ENCODE measurements around the gene IL21R.

The IL21R gene

DNA sequence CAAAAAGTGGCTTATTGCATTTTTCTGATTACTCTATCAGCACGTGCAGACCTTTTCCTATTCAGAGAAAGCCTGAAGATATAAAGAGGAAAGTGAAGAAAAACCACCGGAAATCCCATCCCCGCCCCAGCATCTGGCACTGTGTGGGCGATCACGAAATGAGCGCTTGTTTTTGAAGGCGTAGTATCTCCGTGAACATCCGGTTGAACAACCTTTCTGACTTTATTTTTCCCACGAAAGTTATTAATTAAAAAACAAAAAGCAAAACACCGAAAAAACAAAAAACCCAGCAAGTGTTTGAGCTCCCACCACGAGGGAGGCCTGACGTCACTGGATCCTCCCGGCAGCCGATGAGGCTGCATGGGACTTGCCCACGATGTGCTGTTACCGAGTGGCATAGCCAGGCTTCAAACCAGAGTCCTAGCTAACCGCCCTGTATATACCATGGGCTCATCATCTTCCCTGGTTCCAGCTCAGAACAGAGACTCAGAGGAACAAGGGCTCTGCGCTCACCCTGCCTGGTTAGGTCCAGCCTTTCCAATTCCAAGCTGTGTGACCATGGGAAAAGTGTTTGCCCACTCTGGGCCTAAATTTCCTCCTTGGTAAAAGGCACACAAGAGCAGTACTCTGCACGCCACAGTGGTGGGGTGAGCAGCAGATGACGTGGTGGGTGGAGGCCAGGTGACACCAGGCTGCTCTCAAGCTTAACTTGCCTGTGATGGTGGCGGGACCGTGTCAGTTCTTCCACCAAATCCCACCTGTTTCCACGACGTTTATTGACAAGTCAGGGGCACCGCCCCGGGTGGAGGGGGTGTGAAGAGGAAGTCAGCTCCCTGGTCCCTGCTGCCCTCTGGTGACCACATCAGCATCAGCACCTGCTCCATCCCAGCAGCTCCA lies 34.3 kb upstream of the IL21R start:
- peaks cover 77% of the 10 kb centered on the region for H3K4me1 Mint-ChIP-seq (ENCODE audit: low read depth)
- peaks cover 6% of the 10 kb centered on the region for H3K9me3 Mint-ChIP-seq (ENCODE audit: low read depth)
- peak overlapping the region; percentile 61 for H3K4me3 Mint-ChIP-seq
- peak overlapping the region; percentile 99 for H3K27ac Mint-ChIP-seq
- no peaks in the 10 kb centered on the region for H3K27me3 Mint-ChIP-seq
- H3K36me3 Mint-ChIP-seq, result peaks cover 8% of the 10 kb centered on the region

DNA sequence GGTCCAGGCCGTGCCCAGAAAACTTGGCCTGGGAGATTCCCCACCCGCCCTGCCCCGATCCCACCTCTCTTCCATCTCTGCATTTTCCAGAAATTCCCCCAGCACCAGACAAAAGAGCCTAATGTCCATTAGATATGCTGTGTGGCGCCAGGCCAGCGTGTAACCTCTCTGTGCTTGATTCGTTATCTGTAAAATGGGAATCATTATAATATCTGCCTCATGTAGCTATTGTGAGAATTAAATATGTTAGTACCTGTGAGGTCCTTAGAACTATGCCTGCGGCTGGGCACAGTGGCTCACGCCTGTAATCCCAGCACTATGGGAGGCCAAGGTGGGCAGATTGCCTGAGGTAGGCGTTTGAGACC lies 33.6 kb upstream of the IL21R start:
- peak overlapping the region; percentile 99 for H3K27ac Mint-ChIP-seq
- H3K4me3 Mint-ChIP-seq, result peak overlapping the region; percentile 61
- H3K4me1 Mint-ChIP-seq (ENCODE audit: low read depth), result peaks cover 77% of the 10 kb centered on the region
- peaks cover 8% of the 10 kb centered on the region for H3K36me3 Mint-ChIP-seq
- H3K27me3 Mint-ChIP-seq, result no peaks in the 10 kb centered on the region
- H3K9me3 Mint-ChIP-seq (ENCODE audit: low read depth), result peaks cover 6% of the 10 kb centered on the region

DNA sequence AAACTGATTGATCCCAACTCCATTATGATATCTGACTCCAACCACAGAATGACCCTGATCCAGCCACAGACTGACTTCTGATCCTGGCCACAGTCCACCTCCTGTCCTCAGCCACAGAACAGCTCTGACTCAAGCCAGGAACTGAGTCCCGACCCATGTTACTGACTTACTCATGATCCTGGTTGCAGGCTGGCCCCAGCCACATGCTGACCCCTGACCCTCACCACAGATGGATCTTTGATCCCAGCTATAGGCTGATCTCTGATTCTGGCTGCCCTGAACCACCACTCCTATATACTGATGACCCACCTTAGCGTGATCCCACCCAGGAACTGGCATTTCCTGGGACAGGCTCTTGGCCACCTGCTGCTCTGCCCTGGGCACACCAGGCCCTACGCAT lies 32.2 kb upstream of the IL21R start:
- peak overlapping the region; percentile 30 for H3K4me3 Mint-ChIP-seq
- H3K27ac Mint-ChIP-seq, result peak overlapping the region; percentile 99
- H3K4me1 Mint-ChIP-seq (ENCODE audit: low read depth), result peaks cover 62% of the 10 kb centered on the region
- H3K27me3 Mint-ChIP-seq, result no peaks in the 10 kb centered on the region
- peaks cover 6% of the 10 kb centered on the region for H3K9me3 Mint-ChIP-seq (ENCODE audit: low read depth)
- H3K36me3 Mint-ChIP-seq, result peaks cover 5% of the 10 kb centered on the region

DNA sequence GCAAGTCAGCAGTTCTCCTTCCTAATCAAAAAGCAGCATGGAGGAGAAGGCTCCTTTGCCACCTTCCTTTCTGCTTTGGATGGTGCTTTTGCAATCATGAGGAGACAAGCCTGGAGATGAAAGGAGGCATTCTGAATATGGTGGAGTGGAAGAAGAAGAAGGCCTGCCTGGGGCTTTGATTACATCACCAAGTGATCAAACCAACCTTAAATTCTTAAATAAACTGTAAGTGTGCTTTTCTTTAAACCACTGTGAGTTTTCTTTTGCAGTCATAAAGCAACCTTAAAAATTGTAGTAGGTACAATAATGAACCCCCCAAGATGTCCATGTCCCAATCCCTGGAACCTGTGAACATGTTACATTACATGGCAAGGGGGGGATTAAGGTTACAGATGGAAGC lies 31.7 kb upstream of the IL21R start:
- Mint-ChIP-seq H3K27ac (peak overlapping the region; percentile 99), H3K27me3 (no peaks in the 10 kb centered on the region), H3K4me1 (ENCODE audit: low read depth) (peaks cover 57% of the 10 kb centered on the region), H3K36me3 (peaks cover 2% of the 10 kb centered on the region), H3K4me3 (peak overlapping the region; percentile 12), H3K9me3 (ENCODE audit: low read depth) (peaks cover 6% of the 10 kb centered on the region)

DNA sequence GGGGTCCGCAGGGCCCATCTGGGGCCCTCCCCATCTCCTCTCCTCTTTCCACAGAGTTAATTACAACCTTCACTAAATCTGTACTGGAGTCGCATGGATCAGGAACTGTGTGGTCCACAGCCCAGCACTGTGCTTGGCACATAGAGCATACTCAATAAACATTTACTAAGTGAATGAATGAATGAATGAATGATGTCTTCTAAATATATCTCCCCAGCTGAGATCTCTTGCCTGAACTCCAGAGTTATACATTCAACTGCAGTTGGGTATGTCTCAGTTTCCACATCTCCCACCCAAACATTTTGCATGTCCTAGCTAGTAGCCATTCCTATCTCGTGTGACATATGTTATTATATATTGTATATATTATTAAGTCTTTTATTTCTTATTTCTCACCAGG lies 28.7 kb upstream of the IL21R start:
- no peak overlapping the region for H3K27ac Mint-ChIP-seq
- H3K36me3 Mint-ChIP-seq, result no peaks in the 10 kb centered on the region
- H3K27me3 Mint-ChIP-seq, result no peaks in the 10 kb centered on the region
- peaks cover 6% of the 10 kb centered on the region for H3K9me3 Mint-ChIP-seq (ENCODE audit: low read depth)
- no peak overlapping the region for H3K4me3 Mint-ChIP-seq
- peaks cover 46% of the 10 kb centered on the region for H3K4me1 Mint-ChIP-seq (ENCODE audit: low read depth)

DNA sequence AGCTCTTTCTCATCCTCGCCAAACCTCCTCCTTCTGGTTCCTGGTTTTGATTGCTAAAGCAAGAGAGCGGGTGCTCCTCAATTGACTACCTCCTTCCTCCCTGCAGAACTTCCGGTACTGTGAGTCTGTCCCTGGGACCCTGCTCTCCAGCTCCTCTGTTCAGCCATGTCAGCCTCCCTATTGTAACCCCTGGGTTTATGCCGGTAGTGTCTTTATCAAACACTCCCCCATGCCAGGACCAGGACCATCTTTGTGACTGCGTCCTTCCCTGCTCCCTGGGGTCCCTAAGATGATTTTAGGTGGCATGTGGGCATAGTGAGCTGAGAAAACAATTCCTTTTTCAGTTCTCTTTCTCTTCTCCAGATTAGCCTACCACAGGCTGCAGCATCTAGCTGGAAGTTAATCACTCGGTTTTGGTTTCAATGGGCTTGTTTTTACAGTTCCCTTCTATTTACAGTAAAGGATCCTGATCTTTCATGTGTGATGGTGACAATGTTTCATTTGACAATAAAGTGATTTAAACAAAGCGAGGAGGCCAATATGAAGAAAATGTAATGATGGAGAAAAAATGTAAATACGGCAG lies 27.7 kb upstream of the IL21R start:
- Mint-ChIP-seq H3K27ac (no peak overlapping the region), H3K9me3 (ENCODE audit: low read depth) (peaks cover 6% of the 10 kb centered on the region), H3K4me3 (no peak overlapping the region), H3K27me3 (no peaks in the 10 kb centered on the region), H3K4me1 (ENCODE audit: low read depth) (peaks cover 45% of the 10 kb centered on the region), H3K36me3 (no peaks in the 10 kb centered on the region)

DNA sequence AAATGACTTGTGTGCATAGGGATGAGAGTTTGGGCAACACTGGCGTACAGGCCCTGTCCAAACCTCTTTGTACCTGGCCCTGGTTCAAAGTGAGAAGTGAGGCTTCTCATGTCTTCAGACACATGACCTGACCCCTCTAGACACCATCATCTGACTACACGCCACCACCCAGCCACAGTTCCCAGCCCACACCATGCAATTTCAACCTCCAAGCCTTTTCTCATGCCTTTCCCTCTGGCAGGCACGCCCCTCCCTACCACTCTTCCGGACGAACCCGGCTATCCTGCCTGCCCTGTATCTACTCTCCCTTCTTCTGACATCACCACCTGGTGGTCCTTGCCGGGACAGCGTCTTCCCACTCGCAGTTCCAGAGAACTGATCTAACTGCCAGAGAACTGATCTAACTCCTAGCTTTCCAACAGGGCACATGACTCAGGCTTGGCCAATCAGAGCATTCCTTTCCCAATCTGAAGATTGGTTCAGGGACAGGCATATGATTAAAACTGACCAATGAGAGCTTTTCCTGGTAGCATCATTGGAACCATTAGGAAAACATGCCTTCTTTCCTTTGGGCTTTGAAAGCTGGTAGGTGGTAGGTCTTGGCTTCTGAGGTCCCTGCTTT lies 27.1 kb upstream of the IL21R start:
- peaks cover 40% of the 10 kb centered on the region for H3K4me1 Mint-ChIP-seq (ENCODE audit: low read depth)
- H3K27ac Mint-ChIP-seq, result no peak overlapping the region
- no peak overlapping the region for H3K4me3 Mint-ChIP-seq
- H3K9me3 Mint-ChIP-seq (ENCODE audit: low read depth), result peaks cover 6% of the 10 kb centered on the region
- no peaks in the 10 kb centered on the region for H3K27me3 Mint-ChIP-seq
- no peaks in the 10 kb centered on the region for H3K36me3 Mint-ChIP-seq

DNA sequence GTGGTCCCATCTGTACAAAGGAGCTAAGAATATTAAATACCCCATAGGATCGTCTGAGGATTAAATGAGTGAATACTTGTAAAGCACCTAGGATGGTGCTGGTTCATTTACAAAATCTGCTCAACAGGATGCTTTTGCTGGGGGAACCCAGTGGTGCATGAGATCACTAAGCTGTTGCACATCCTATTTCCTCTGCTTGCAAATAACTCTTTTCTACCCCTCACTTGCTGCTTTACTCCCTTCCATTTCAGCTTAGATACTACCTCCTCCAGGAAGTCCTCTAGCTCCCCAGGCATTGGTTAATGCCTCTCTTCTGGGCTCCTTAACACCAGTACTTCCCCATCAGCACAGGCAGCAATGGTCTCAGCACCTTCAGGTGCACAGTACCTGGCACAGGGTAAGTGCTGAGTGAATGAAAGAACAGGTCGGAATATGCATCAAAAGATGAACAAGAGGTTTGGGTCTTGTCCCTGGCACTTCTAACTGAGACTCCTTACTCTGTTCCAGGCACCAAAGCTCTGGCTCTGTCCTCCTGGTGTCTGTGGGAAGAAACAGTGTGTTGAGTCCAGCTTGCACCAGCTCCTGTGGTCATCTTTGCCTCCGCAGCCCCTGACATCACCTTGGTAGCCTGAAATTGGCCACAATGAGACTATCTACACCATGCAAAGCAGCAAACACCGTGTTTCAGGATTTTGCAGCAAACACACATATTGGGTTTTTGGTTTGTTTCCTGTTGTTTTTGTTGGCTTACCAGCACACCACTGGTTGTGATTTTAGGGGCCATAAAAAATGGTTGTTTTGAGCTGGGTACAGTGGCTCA lies 24.1 kb upstream of the IL21R start:
- Mint-ChIP-seq H3K27ac (peak overlapping the region; percentile 88), H3K4me3 (peak overlapping the region; percentile 17), H3K36me3 (no peaks in the 10 kb centered on the region), H3K9me3 (ENCODE audit: low read depth) (no peaks in the 10 kb centered on the region), H3K27me3 (no peaks in the 10 kb centered on the region), H3K4me1 (ENCODE audit: low read depth) (peaks cover 36% of the 10 kb centered on the region)

DNA sequence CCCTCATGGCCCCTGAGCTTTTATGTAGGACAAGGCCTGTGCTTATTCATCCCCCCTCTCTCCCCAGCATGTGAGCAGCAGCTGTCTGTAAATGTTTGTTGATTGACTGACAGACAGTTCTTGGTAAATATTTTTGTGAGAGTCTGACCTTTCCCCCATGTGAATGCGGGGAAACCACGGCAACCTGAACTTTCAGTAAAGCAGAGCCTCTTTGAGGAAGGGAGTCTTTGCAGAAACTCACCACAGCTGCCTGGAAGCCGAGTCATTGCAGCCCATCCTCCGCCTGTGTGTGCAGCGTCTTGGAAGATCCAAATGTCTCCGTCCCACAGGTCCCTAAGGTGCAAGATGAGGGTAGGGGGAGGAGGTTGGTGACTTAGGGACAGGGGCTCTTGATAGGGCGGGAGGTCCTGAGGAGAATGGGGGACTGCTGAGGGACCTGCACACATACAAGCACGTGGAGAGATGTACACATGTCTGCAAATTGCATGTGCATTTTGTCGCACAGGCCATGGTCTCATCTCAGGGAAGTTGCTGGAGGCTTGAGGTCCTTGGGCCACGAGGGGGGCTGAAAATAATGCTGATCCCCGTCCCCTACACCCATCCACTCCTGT lies 23.0 kb upstream of the IL21R start:
- Mint-ChIP-seq H3K4me1 (ENCODE audit: low read depth) (peaks cover 36% of the 10 kb centered on the region), H3K36me3 (peaks cover under 1% of the 10 kb centered on the region), H3K9me3 (ENCODE audit: low read depth) (peaks cover under 1% of the 10 kb centered on the region), H3K27ac (peak overlapping the region; percentile 85), H3K27me3 (no peaks in the 10 kb centered on the region), H3K4me3 (no peak overlapping the region)

DNA sequence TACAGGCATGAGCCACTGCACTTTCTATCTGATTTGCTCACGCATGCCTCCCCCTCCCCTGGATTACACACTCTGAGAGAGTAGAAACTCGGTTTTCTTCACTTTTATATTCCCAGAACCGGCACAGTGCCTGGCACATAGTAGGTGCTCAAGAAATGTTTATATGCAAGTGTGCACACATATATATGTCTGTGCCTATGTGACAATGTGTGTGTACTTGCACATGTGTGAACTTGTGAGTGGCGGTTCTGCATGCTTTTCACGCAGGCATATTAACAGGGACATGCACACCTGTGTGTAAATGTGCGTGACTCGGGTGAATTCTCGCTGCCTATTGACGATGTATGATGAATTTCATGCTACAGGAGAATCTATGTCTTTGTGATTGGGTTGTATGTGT lies 22.1 kb upstream of the IL21R start:
- peaks cover 6% of the 10 kb centered on the region for H3K9me3 Mint-ChIP-seq (ENCODE audit: low read depth)
- no peaks in the 10 kb centered on the region for H3K27me3 Mint-ChIP-seq
- H3K4me3 Mint-ChIP-seq, result no peak overlapping the region
- H3K36me3 Mint-ChIP-seq, result peaks cover 5% of the 10 kb centered on the region
- H3K4me1 Mint-ChIP-seq (ENCODE audit: low read depth), result peaks cover 40% of the 10 kb centered on the region
- peak overlapping the region; percentile 8 for H3K27ac Mint-ChIP-seq

DNA sequence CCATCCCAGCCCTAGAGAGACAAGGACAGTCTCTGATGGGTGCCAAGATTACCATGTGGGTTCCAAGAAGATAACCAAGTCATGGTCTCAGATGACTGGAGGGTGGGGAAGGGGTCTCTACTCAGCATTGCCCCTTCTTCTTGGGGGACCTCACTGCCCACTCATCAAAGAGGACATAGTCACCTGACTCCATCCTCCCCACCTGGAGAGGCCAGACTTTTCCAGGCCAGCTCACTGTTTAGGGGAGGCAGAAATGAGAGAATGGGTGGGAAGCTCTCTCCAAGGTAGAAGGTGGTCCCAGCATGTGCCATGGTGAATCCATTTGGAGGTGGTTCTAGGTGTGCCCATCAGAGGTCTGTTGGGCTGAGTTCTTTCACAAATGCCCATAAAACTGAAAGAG lies 20.7 kb upstream of the IL21R start:
- peaks cover 6% of the 10 kb centered on the region for H3K9me3 Mint-ChIP-seq (ENCODE audit: low read depth)
- H3K4me1 Mint-ChIP-seq (ENCODE audit: low read depth), result peaks cover 38% of the 10 kb centered on the region
- H3K4me3 Mint-ChIP-seq, result no peak overlapping the region
- H3K27ac Mint-ChIP-seq, result no peak overlapping the region
- peaks cover 5% of the 10 kb centered on the region for H3K36me3 Mint-ChIP-seq
- H3K27me3 Mint-ChIP-seq, result no peaks in the 10 kb centered on the region

DNA sequence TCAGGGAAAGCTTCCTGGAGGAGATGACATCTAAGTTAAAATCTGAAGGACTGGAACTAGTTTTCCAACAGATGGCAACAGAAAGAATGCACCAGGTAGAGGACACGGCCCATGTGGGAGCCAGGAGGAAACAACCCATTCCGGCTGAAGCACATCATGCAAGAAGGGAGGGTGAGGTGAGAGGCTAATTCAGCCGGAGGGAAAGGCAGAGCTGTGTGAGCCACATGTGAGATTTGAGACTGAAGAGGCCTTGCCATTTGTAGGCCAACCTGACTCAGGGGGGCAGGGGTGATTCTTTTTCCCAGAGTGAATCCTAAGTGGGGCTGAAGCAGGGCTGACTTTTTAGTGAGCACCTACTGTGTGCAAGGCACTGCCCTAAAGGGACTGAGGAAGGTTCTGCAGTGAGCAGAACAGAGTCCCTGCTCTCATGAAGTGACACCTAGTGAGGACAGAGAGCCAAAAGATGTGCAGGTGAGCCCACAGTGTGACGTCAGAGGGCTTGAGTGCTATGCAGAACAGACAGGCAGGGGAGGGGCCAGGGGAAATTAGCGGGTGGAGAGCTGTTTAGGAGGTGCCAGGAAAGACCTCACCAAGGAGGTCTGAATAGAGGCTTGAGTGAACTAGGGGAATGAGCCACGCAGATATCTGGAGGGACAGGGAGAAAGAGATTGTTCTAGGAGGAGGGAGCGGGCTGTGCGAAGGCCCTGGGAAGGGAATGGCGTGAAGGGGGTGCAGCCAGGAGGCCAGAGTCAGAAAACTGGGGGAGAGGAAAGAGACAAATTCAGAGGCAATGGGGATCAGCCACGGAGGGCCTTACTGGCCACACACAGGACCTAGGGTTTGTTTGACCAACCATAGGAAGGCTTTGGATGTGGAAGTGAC lies 19.8 kb upstream of the IL21R start:
- peaks cover 33% of the 10 kb centered on the region for H3K4me1 Mint-ChIP-seq (ENCODE audit: low read depth)
- peak overlapping the region; percentile 19 for H3K27ac Mint-ChIP-seq
- peaks cover 6% of the 10 kb centered on the region for H3K9me3 Mint-ChIP-seq (ENCODE audit: low read depth)
- no peak overlapping the region for H3K4me3 Mint-ChIP-seq
- H3K36me3 Mint-ChIP-seq, result peaks cover 5% of the 10 kb centered on the region
- no peaks in the 10 kb centered on the region for H3K27me3 Mint-ChIP-seq

DNA sequence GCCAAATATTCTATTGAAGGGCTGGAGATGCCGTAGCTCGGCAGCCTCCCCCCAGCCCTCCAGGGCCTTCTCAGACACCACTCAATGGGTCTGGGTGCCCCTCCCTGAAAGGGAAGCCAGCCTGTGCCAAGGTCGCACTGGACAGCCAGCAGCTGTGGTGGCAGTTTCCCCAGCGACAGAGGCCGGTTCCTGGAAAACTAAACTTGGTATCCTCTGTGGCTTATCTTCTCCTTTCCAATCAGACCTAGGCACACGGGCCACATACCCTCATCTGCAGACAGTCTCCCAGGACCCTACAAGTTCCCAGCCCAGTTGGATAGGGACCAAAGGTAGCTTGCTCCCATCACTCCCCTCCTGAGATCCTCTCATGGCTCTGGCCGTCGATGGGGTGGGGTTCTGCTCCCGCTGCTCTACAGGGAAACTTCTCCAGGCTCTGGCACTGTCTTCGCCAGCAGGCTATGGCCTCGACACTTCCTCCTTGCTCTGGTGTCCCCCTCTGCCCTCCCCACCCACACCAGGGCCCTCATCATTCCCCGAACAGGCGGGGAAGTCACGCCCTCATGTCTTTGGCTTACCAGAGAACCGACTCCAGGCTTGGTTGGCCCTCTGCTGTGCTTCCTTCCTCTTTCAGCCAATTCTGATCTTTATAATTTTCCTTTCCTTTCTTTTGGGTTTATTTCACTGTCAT lies 18.3 kb upstream of the IL21R start:
- H3K9me3 Mint-ChIP-seq (ENCODE audit: low read depth), result peaks cover 6% of the 10 kb centered on the region
- H3K4me3 Mint-ChIP-seq, result no peak overlapping the region
- peaks cover 20% of the 10 kb centered on the region for H3K4me1 Mint-ChIP-seq (ENCODE audit: low read depth)
- H3K27ac Mint-ChIP-seq, result peak overlapping the region; percentile 71
- H3K27me3 Mint-ChIP-seq, result no peaks in the 10 kb centered on the region
- peaks cover 9% of the 10 kb centered on the region for H3K36me3 Mint-ChIP-seq

Measured in activated naive CD8-positive, alpha-beta T cell (primary cell).